ENCODE results near the gene CERS3.

Gene CERS3

DNA sequence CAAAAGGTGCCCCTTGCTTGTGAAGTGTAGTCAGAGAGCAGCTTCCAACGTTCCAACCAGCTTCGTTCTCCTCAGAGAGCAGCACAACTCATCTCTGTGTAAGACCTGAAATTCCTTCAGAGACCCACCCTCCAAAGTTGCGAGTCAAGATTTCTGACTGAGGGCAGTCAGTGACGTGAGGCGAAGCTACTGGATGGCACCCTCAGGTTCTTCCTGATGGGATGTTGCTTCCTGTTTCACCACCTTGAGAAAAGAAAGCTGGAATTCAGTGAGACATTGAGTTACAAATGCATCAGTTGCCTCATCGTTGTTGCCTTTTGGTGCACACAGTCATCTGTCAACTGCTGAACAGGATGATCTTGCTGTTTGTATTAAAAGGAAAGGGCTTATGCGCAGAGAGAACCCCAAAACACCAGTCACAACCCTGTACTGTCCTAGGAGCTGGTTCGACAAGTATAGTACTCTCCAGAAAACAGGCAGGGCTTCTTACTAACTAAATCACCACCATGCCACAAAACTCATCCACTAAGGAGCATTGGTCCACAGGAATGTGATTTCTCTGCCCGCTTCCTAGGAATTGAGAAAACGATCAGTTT lies at the start of gene CERS3:
Gene CERS3 (minus strand): TSS at position 118 of the 596 bp plus-strand sequence. CDS start 27,101 bp downstream, outside the sequence.
- no peak for DNase-seq

DNA sequence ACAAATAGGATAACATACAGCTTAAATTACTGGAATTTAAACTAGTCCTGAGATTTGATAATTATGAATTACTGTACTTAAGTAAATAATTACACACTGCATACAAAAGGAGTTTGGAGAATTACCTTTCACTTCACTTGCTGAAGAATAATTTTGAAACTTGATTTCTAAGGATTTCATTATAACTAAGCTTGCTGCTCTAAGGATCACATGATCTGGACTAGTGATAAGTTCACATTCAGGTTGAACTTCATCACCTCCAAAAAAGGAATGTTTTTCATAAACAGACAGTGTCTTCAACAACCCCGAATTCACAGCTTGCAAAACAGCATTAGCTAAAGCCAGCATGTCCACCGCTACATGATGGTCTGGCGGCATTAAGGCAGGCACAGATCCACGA lies 44.8 kb upstream of the CERS3 start:
- no peak for DNase-seq

DNA sequence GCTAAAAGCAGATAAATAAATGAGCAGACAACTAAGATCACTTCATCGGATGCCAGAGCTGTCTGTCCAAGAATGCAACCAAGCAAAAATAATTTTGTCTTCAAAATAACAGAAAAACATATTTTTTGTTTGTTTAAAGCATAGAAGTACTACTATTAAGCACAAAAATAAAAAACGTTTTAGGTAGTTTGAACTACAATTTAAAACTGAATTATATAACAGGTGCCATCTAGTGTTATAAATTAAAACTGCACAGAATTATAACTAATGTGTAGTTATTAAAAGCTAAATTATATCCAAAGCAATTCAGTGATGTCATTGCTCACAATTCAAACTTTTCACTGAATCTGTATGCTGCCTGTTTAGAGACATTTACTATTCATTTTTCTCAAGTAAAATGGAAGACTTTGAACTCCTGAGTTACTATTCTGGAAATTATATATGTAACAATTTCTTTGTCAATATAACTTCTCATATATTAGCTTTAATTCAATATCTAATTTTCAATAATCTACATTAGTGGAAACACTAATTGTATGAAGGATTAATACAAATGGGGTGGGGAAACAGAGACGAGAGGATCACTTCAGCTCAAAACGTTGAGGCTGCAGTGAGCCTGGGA lies 43.7 kb upstream of the CERS3 start:
- peak; percentile 5 for DNase-seq

DNA sequence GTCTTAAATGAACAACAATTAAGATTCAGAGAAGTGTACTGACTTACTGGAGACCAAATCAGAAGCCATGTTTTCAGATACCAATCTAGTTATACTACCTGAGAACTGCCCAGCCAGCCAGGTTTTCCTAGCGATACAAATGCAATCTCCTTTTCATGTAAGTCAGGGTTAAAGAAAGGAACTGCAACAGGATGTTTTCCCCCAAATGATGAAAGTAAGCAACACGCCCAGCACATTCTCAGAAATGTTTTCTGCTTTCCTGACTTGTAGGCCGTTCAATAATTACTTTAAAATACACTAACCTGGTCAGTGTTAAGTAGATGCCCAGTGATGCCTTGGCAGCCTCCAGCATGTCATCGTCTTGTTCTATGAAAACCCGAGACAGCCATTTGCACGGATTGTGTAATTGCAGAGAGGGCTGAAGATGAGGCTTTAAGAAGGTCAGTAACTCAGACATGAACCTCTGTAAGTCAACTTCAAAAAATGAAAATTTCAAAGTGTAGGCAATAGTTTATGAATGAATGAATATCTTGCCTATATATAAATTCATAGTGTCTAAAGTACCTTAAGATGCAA lies 42.9 kb upstream of the CERS3 start:
- DNase-seq, result no peak

DNA sequence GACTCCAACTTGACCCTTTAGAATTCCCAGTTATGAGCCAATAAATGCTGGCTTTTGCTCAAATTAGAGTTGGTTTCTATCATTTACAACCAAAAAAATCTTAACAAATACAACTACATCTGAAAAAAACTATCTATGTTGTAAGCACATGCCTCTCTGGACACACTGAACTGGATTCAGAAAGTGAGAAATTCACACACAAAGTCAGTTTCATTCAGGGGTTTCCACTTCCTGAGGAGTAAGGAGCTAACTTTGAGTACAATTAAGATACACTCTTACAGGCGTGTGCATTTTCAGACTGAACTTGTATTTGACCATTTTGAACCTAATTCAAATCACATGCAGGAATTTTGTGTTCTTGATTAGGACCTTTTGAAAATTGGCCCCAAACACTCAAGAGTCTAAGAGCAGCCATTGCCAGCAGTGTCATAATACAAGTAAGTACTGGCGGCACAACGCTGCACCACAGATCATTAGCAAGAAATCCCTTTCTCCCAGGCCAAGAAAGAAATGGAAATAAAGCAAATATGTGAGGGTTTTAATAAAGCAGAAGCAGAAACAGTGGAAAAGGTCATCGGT lies 42.1 kb upstream of the CERS3 start:
- no peak for DNase-seq

DNA sequence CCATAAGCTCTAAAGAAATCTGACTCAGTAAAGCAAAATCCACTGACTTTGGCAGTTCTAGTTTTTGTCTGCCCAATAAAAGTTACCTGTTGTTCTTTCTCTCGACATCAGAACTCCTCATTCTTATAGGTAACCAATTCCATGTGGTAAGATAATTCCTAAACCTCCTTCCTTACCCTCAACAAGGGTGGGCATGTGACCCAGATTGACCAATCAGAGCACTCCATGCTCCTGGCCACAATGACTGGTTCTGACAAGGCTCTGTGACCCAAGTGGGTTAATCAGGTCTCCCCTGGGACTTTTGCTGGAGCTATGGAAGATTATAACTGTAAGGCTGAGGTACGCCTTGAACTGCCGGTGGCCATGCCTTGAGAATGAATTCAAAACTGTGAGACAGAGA lies 41.5 kb upstream of the CERS3 start:
- DNase-seq, result no peak

DNA sequence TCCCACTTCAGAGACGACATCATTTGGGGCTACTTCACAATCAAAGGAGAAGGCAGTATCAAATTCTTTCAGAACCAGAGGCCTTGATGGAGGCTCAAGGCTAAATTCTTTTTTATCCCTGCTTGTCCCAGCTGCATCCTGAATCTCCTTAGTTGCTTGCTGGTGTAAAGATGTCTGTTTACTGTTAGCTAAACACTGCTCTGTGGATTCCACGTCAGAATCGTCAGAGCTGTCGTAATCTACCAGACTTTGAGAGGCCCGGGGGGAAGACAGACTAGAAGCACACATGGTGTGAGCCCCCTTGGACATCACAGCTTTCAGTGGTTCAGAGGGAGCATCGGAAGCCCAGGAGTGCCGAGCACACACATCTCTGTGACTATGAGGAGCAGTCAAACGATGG lies 40.6 kb upstream of the CERS3 start:
- DNase-seq, result no peak

DNA sequence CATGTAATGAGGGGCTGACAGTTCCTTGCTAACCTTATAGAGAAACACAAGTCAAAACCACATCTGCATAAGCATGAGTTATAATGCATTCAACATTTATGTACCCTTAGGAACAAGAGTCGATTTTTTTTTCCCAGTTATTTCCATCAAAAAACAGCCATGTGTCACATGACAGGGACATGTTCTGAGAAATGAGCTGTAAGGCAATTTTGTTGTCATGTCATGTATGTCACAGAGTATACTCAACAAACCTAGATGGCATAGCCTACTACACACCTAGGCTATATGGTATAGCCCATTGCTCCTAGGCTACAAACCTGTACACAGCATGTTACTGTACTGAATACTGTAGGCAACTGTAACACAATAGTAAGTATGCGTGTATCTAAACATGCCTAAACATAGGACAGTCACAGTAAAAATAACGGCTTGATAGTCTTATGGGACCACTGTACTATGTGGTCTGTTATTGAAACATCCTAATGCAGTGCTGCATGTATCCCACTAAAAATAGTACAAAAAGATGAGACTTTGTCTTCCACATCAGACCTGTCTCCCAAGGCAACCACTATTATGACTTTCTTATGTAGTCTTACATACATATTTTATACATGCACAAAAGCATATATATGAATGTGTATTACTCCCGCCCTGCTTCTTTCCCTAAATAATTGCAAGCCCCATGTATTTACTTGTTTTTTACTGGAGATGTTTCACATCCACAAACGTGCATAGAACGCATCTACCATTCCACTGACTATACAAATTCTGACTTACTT lies 38.3 kb upstream of the CERS3 start:
- DNase-seq, result no peak

DNA sequence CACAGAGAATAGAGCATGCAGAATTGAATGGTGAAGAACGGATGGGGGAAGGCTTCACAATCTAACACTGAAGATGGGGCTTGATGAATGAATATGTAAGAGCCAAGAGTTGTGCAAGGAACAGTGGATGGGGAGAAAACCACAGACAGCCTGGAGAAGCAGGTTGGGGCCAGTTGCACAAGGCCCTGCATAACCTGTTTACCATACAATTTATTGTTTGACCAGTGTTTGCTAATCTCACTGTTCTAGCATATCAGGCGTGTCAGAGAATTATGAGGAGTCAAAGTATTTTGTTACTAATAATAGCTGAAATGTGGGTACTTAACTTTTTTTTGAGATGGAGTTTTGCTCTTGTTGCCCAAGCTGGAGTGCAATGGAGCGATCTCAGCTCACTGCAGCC lies 36.8 kb upstream of the CERS3 start:
- no peak for DNase-seq

DNA sequence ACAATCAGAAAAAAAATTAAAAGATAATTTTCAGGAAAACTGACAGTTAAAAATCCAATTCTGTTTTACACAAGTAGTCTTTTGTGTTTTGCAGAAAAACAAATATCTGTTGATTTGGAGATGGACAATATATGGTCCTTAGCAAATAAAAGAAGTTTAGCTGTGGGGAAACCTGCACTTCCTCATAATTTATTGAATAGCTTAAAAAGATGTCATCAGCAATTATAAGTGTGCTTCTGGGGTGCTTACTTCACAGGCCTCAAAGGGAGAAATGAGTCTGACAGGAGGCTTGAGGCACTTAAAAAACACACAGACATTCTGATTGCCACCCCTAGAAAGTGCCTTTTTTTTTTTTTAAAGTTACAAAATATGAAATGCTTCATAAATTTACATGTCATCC lies 31.6 kb upstream of the CERS3 start:
- no peak for DNase-seq

DNA sequence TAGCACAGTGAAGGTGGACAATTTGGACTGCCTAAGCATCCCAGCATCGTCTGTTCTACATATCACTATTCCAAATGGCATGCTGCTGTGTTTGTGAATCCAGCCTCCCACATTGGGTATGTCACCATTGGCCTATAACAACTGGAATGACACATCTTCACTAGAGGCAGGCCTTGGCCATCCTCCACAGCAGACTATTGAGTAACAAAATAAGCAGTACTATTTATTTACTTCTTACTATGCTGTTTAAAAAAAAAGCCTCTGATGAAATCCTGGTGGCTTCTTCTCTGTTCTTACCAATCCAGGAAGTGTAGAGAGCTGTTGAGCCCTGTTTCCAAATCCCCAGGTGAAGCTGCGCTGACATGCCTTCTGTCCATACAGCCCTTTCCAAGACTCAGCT lies 30.6 kb upstream of the CERS3 start:
- no peak for DNase-seq

DNA sequence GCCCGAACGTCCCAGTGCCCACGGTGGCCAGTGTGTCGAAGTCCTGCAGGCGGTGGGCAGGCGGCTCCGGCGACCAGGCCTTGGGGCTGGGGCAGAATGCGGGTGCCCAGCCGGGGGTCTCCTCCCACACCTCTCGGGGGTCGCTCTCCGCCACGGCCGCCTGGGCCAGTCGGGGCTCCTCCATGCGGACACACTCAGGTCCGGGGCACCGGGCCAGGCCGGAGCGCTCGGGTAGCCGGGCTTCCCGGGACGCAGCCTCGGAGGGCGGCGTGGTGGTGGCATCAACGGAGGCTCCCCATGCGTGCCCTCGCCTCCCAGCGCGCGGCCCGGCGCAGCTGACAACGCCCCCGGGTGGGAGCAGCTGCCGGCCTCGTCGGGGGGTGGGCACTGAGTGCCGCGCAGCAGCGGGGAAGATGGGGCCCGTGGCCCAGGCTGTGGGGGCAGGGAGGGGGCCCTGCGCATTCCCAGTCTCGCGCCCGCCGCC lies 30.1 kb upstream of the CERS3 start:
- DNase-seq, result no peak

DNA sequence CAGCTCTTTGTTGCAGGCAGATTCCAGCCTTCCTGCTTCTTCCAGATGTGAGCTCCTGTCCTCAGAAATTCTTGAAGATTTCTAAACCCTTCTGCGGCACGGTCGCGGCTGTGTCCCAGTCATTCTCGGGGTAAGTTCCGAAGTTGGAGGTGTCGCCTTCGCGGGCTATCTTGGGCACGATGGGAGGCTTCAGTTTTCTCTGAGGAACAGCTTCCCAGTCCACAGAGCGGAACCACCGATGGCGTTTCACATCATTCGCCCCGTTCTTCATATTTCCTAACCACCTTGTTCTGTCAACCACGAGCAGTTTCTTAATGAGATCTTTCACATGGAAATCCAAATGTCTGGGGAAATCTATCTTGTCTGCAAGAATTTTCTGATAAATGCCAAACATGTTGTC lies 24.7 kb upstream of the CERS3 start:
- DNase-seq, result no peak

DNA sequence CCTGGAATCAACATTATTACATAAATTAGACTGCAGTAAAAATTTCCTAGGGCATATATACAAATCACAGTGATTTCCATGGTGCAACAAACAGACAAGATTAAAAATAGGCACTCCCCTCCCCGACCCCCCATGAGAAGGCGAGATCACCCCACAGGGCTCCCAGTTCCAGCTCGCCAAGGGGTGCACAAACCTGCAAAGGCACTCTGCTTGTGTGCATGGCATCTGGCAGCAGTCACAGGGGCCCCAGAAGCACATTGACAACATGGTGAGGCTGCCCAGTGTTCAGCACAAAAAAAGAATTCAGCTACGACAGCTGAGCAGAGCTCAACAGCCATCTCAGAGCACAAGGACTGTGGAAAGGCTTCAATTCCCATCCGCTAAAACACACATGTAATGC lies 19.2 kb upstream of the CERS3 start:
- DNase-seq, result no peak

DNA sequence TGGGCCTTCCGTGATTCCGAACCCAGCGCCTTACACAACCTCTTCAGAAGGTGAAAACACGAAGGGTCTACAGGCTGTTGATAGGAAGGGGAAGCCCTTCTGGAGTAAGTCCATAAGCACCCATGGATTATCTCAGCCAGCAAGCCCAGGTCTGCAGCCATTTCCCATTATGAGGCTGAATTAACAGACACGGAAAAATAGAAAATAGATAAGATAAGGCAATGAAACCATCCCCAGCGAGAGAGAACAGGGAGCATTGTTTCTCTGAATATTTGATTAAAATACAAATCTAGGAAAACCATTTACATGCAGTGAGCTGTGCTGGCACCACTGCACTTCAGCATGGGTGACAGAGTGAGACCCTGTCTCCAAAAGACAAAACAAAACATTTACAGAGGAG lies 16.2 kb upstream of the CERS3 start:
- no peak for DNase-seq

DNA sequence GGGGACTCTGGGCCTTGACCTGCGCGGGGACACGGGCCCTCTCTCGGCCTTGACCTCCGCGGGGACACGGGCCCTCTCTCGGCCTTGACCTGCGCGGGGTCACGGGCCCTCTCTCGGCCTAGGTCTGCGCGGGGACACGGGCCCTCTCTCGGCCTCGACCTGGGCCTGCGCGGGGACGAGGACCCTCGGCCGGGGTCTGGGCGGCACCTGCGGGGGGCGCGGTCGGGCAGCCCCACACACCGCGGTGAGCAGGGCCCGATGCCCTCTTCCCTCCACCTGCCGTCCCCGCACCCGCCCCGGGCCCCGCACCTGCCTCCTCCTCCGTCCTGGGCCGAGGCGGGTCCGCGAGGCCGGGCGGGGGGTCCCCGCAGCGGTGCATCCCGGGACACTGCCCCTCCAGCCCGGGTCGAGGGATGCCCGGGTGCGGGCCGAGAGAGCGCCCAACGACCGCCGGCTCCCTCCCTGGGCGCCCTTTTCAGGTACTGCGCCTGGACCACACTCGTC lies 15.6 kb upstream of the CERS3 start:
- no peak for DNase-seq

DNA sequence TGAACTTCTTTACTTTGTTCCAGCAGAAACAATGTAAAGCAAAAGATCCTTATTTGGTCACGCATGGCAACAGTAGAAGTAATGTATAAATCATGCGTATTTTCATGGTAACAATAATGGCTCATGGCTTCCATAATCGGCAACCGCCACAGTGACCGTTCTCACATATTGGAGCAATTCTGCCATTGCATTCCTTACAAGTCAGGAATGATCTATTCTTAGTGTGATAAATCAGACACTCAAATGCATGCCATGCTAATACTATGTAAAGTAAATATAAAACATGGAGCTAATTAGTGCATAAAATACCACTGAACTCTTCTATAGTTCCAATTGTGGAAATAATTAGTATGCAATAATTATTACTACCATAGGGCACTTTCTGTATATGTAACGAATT lies 13.5 kb upstream of the CERS3 start:
- no peak for DNase-seq

DNA sequence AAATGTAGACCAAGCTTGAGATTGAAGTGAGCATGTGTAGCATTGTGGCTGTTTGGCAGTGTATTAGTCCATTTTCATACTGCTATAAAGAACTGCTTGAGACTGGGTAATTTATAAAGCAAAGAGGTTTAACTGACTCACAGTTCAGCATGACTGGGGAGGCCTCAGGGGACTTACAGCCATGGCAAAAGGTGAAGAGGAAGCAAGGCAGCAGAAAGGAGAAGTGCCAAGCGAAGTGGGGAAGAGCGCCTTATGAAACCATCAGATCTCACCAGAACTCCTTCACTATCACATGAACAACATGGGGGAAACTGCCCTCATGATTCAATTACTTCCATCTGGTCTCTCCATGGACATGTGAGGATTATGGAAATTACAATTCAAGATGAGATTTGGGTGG lies 8.6 kb upstream of the CERS3 start:
- no peak for DNase-seq

DNA sequence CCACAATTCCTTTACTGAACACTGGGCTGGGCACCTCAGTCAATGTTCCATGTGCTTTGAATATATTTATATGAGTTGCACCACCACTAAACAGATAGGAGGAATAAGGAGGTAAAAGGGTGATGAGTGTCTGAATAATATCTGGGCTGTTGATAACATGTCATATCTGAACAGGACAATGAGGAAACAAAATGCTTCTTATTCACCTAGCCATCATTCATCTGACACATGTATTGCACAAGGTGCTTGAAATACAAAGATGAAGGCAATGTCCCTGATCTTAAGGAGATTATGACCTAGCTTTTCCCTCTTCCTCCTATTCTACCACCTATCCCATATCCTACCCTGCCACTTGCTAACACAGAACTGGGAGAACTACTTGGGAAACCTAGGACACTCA lies 8.0 kb upstream of the CERS3 start:
- DNase-seq, result no peak

DNA sequence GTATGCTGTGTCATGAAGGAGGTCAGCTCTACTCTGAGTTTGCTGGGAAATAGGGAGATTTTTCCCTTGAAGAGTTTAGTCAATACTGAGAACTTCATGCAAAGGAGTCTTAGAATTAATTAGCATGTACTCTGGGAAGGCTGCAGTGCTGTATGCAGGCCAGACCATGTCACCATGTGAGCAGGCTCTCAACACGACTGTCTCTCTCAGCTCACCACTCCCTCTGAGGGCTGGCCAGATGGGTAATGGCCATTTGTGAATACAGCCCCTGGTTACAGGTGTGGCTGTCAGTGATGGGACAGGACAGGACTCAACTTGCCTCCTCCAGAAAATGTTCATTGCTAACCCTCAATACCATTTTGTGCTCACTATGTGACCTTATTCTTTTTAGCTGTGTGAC lies 5.1 kb upstream of the CERS3 start:
- DNase-seq, result no peak

DNA sequence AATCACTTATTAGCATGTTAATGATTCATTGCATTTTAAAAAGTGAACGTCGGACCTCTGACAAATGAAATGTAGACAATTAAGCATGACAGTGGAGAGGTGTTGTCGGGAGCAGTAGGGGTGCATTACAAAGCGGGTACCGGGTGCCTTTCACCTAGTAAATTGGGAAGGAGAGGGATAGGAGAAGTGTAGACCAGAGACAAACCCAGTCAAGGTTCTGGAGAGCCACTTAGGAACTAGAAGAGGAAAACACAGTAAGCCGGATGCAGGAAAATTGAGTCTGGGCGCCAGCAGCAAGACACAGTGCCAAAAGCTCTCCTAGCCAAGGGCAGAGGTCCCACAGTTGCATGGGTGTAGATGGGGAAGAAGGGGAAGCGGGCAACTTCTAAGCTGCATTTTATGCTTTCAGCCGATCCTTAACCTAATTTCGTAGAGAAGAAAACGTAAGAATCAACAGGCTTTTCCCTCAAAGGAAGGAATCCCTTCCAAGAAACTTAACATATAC lies 3.1 kb upstream of the CERS3 start:
- DNase-seq, result no peak

DNA sequence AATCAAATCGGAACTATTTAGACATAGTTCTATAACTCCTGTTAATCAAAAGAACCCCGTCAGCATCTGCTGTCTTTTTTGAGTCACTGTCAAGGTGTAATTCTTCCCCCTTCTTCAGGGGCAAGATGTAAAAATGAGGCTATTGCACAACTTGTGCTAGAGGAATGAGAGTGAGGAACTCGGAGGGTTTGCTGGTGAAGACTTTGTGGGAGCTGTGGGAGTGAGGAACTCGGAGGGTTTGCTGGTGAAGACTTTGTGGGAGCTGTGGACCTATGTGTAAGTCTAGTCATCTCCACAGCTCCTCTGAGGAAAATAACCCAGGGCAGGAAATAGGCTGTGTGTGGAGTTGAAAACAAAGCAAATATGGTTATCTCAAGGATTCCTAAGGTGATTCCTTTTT lies 2.5 kb upstream of the CERS3 start:
- no peak for DNase-seq

DNA sequence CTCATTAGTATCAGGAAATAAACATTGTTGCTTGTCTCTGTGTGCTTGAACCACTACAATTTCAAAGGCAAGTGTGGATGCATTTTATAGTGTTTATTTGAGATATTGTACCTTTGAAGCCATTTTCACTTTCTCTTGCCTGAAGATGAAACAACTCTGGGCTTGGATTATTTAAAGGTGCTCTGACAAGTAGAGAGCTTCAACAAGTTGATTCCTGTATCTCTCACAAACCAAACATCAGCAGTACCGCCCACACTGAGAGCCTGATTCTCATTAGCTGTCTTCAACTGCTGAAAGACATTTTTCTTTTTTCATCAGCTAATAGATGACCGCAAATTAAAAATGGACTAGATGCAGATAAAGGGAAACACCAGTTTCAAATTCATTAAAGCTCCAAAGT lies 806 bp upstream of the CERS3 start:
- no peak for DNase-seq
